Stimulated activated CD4-positive, alpha-beta T cell treated with anti-CD3 and anti-CD28 coated beads, Interleukin-1b, Interleukin-23, amount 100 ng/mL, for 1 hour (primary cell): ENCODE results near the gene PSMB1.
"Not testable (repeated sequence)": the region's sequence is repeated elsewhere in the genome, so short reads cannot be mapped to it uniquely, and the experiment has no call there.

ENCODE experiments used
- DNase-seq, 2 donors: peaks; one replicate each; pipeline ENCODE4 v3.0.0-alpha.2; 2020; ENCODE audit warnings: low read depth in 2 of 2

Gene PSMB1

GRCh38 chr6:170535004-170535403, 18.1 kb downstream of the PSMB1 start:
- DNase-seq = no peak

GRCh38 chr6:170533792-170534191, 19.3 kb downstream of the PSMB1 start:
- DNase-seq = no peak

- no peak for DNase-seq
Measured at GRCh38 chr6:170532867-170533488, 20.1 kb downstream of the PSMB1 start.

- peak in 1 of 2 donors; percentile 34 for DNase-seq
Measured at GRCh38 chr6:170529839-170530469, 23.2 kb downstream of the PSMB1 start.

- DNase-seq = not testable (repeated sequence)
Measured at GRCh38 chr6:170527995-170528394, 25.1 kb downstream of the PSMB1 start.

- no peak for DNase-seq
Measured at GRCh38 chr6:170525795-170526194, 27.3 kb downstream of the PSMB1 start.

- DNase-seq = no peak
Measured at GRCh38 chr6:170524172-170524502, 29.0 kb downstream of the PSMB1 start.

GRCh38 chr6:170523256-170524171, 29.6 kb downstream of the PSMB1 start:
- no peak for DNase-seq

GRCh38 chr6:170522565-170523183, 30.4 kb downstream of the PSMB1 start:
- no peak for DNase-seq

- DNase-seq = no peak
Measured at GRCh38 chr6:170516783-170517616, 36.1 kb downstream of the PSMB1 start.

GRCh38 chr6:170514908-170515307, 38.2 kb downstream of the PSMB1 start:
- DNase-seq = no peak

- no peak for DNase-seq
Measured at GRCh38 chr6:170512249-170512648, 40.9 kb downstream of the PSMB1 start.

GRCh38 chr6:170510631-170511030, 42.5 kb downstream of the PSMB1 start:
- no peak for DNase-seq

- DNase-seq = no peak
Measured at GRCh38 chr6:170509723-170510018, 43.4 kb downstream of the PSMB1 start.

- not testable (repeated sequence) for DNase-seq
Measured at GRCh38 chr6:170508892-170509722, 44.0 kb downstream of the PSMB1 start.

- not testable (repeated sequence) for DNase-seq
Measured at GRCh38 chr6:170508275-170508674, 44.8 kb downstream of the PSMB1 start.

- not testable (repeated sequence) for DNase-seq
Measured at GRCh38 chr6:170507728-170508127, 45.4 kb downstream of the PSMB1 start.

GRCh38 chr6:170506446-170506845, 46.7 kb downstream of the PSMB1 start:
- no peak for DNase-seq

- DNase-seq = no peak
Measured at GRCh38 chr6:170505306-170505705, 47.8 kb downstream of the PSMB1 start.

GRCh38 chr6:170504479-170504878, 48.6 kb downstream of the PSMB1 start:
- no peak for DNase-seq

- no peak for DNase-seq
Measured at GRCh38 chr6:170503414-170503761, 49.7 kb downstream of the PSMB1 start.
